ENCODE results near the gene BTAF1. TPM values are rescaled to one million over a fixed set of nuclear protein-coding genes. Genes with fewer than 3 reads are reported as not detected.

The BTAF1 gene
- total RNA-seq, 1 experiment from 2014 or later, result 42.5 TPM

DNA sequence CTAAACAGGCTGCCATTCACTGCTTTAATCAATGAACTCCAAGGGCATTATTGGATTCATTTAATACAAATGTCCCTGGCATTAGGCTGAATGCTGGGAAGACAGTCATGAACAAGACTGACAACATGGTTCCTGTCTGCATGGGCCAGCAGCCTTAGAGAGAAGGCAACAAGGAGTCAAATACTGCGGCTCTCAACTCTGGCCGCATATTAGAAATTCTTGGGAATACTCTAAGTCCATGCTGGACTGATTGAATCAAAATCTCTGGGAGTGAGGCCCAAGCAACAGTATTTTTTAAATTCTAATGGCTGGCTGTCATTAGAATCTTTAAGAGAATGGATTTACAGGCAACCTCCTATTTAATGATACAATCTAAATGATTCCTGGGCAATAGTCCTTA, 48.4 kb upstream of the BTAF1 start (continued):
- TF ChIP-seq, protein P1, sequence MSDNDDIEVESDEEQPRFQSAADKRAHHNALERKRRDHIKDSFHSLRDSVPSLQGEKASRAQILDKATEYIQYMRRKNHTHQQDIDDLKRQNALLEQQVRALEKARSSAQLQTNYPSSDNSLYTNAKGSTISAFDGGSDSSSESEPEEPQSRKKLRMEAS (IDR thresholded peaks at IDR 0.05), result no peak
- TF ChIP-seq CBX3 (IDR thresholded peaks at IDR 0.05; ENCODE audit: low read depth) (no peak), RAD21 (IDR thresholded peaks at IDR 0.05; ENCODE audit: low read depth) (no peak), YY1 (IDR thresholded peaks at IDR 0.05; ENCODE audit: extremely low read depth, insufficient replicate concordance, low read depth, low read length) (no peak), POLR2A (IDR thresholded peaks at IDR 0.05; ENCODE audit: borderline replicate concordance, extremely low read depth, insufficient read depth, insufficient read length) (no peak), ZFX (IDR thresholded peaks at IDR 0.05) (no peak), EGR1 (IDR thresholded peaks at IDR 0.05; ENCODE audit: low read depth) (no peak), EZH2 (IDR thresholded peaks at IDR 0.05) (no peak)

DNA sequence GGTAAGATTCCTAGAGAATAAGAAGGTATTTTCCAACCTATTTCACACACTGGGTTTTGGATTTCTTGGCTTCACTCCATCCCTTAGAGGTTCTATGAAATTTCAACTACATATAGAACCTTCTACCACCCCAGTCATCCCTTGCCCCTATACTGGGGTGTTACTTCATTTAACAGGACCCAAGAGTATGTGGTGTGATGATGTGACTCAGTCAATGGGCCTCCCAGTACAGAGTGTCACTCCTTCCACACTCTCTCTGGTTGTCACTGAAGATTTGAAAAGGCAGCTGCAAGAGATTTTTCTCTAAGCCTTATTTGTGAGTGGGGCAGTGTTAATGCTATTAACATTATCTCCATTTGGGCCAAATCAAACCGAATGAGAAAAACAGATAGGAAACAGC, 47.8 kb upstream of the BTAF1 start:
- intact Hi-C loops (cut with micrococcal nuclease), result no loop called here
- no TSS peak for BruUV-seq (replicated peaks)
- Histone ChIP-seq H3K27ac (ENCODE audit: low read depth, low read length) (no peak overlapping the region), H3K27me3 (ENCODE audit: insufficient read depth, low read length) (no peaks in the 10 kb centered on the region), H3K4me3 (replicated peaks in 1 of 2; ENCODE audit: low read depth in 1 of 2, low read length in 2 of 2) (no peak overlapping the region), H3K4me2 (ENCODE audit: low read length) (no peak overlapping the region), H3K36me3 (ENCODE audit: control insufficient read depth in 1 of 2, insufficient read depth in 2 of 2, low read length in 2 of 2) (no peaks in the 10 kb centered on the region), H3K9ac (ENCODE audit: low read length) (no peak overlapping the region), H3K4me1 (ENCODE audit: control insufficient read depth in 1 of 2, insufficient read depth in 2 of 2, low read length in 2 of 2) (no peaks in the 10 kb centered on the region; a peak in 1 of 4 replicates), H3K79me2 (ENCODE audit: insufficient read depth, low read length) (no peaks in the 10 kb centered on the region), H4K20me1 (ENCODE audit: insufficient read depth) (no peaks in the 10 kb centered on the region), H2AFZ (ENCODE audit: low read depth, low read length, poor library complexity, severe bottlenecking) (no peak overlapping the region), H3K9me2 (ENCODE audit: insufficient read depth) (no peaks in the 10 kb centered on the region), H3K9me3 (ENCODE audit: control insufficient read depth in 1 of 2, insufficient read depth in 1 of 2, low read depth in 1 of 2, low read length in 2 of 2) (no peaks in the 10 kb centered on the region)
- TF ChIP-seq POLR2AphosphoS5 (IDR thresholded peaks at IDR 0.05; ENCODE audit: low read depth, low read length), result no peak
- no peak for ATAC-seq
- ChIA-PET POLR2A (no interaction called here), CTCF (no interaction called here), RAD21 (ENCODE audit: low non-redundant PET in 1 of 2, low total read pairs in 2 of 2, uncharacterized antibody in 2 of 2, unreplicated experiment in 2 of 2) (no interaction called here)
- DNase-seq (ENCODE audit: low read depth, low spot score), result no peak

- no peaks in the 10 kb centered on the region for H3K9me2 ChIP-seq (ENCODE audit: insufficient read depth)
- DNase-seq (ENCODE audit: low read depth, low spot score), result no peak
- ATAC-seq, result no peak
- no peak overlapping the region for H3K27ac ChIP-seq (ENCODE audit: low read depth, low read length)
- RAD21 ChIA-PET (ENCODE audit: low non-redundant PET in 1 of 2, low total read pairs in 2 of 2, uncharacterized antibody in 2 of 2, unreplicated experiment in 2 of 2), result interaction anchor here in 1 of 2 experiments (0.6 kb wide), 1 partner anchor 48 kb away, joined by 4 read pairs; no protein-coding TSS in a partner anchor
- POLR2A ChIA-PET, result no interaction called here
- no peak overlapping the region for H3K9ac ChIP-seq (ENCODE audit: low read length)
- no TSS peak for BruUV-seq (replicated peaks)
- no peaks in the 10 kb centered on the region for H4K20me1 ChIP-seq (ENCODE audit: insufficient read depth)
- CTCF ChIA-PET, result no interaction called here
- H3K36me3 ChIP-seq (ENCODE audit: control insufficient read depth in 1 of 2, insufficient read depth in 2 of 2, low read length in 2 of 2), result no peaks in the 10 kb centered on the region
- H2AFZ ChIP-seq (ENCODE audit: low read depth, low read length, poor library complexity, severe bottlenecking), result no peak overlapping the region
- H3K27me3 ChIP-seq (ENCODE audit: insufficient read depth, low read length), result no peaks in the 10 kb centered on the region
- no peak overlapping the region for H3K4me2 ChIP-seq (ENCODE audit: low read length)
- H3K4me3 ChIP-seq (replicated peaks in 1 of 2; ENCODE audit: low read depth in 1 of 2, low read length in 2 of 2), result no peak overlapping the region
- intact Hi-C loops (cut with micrococcal nuclease), result no loop called here
- H3K79me2 ChIP-seq (ENCODE audit: insufficient read depth, low read length), result no peaks in the 10 kb centered on the region
- no peaks in the 10 kb centered on the region; a peak in 1 of 4 replicates for H3K4me1 ChIP-seq (ENCODE audit: control insufficient read depth in 1 of 2, insufficient read depth in 2 of 2, low read length in 2 of 2)
- H3K9me3 ChIP-seq (ENCODE audit: control insufficient read depth in 1 of 2, insufficient read depth in 1 of 2, low read depth in 1 of 2, low read length in 2 of 2), result no peaks in the 10 kb centered on the region
- TF ChIP-seq, protein P2, sequence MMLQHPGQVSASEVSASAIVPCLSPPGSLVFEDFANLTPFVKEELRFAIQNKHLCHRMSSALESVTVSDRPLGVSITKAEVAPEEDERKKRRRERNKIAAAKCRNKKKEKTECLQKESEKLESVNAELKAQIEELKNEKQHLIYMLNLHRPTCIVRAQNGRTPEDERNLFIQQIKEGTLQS (IDR thresholded peaks at IDR 0.05), result no peak
- no peak for TF ChIP-seq SRF (IDR thresholded peaks at IDR 0.05; ENCODE audit: low read depth)
- no peak for TF ChIP-seq POLR2A (IDR thresholded peaks at IDR 0.05; ENCODE audit: borderline replicate concordance, extremely low read depth, insufficient read depth, insufficient read length)
- TF ChIP-seq ELF1 (IDR thresholded peaks at IDR 0.05; ENCODE audit: borderline replicate concordance, low read depth), result no peak
- no peak for TF ChIP-seq REST (IDR thresholded peaks at IDR 0.05; ENCODE audit: low read depth)
- no peak for TF ChIP-seq YY1 (IDR thresholded peaks at IDR 0.05; ENCODE audit: extremely low read depth, insufficient replicate concordance, low read depth, low read length)
- no peak for TF ChIP-seq EZH2phosphoT487 (IDR thresholded peaks at IDR 0.05; ENCODE audit: borderline replicate concordance)
- TF ChIP-seq SP1 (IDR thresholded peaks at IDR 0.05; ENCODE audit: low read depth), result no peak
- TF ChIP-seq POLR2AphosphoS5 (IDR thresholded peaks at IDR 0.05; ENCODE audit: low read depth, low read length), result no peak
- no peak for TF ChIP-seq CBX3 (IDR thresholded peaks at IDR 0.05; ENCODE audit: low read depth)
Observed at GRCh38 chr10:91879515-91880170, 43.9 kb upstream of the BTAF1 start.
